Spleen (tissue), 11 donors: Measurements from ENCODE around the gene CENPO. TPM values are rescaled to one million over a fixed set of nuclear protein-coding genes. Genes with fewer than 3 reads are reported as not detected.

Source experiments
- DNase-seq: peaks from one replicate; pipeline ENCODE4 v3.0.0-alpha.2; 2020
- H3K27ac ChIP-seq, 8 donors: fragments of 200-600 bp; sonication (generic) in 7 of 8; 1 replicate in 4 of 8; 2 replicates in 4 of 8; pipeline versions ENCODE4 v1.5.0 to v1.8.0; 2016 to 2021; ENCODE audit warnings: inconsistent platforms in 4 of 8, mild to moderate bottlenecking in 4 of 8, moderate library complexity in 1 of 8
- H3K27me3 ChIP-seq, 7 donors: fragments of 200-600 bp; sonication (generic) in 6 of 7; replicated peaks in 1 of 7; 1 replicate in 4 of 7; 2 replicates in 3 of 7; pipeline versions ENCODE4 v1.5.0 to v1.8.0; 2016 to 2021; ENCODE audit warnings: inconsistent platforms in 3 of 7, mild to moderate bottlenecking in 1 of 7
- H3K36me3 ChIP-seq, 6 donors: fragments of 200-600 bp; sonication (generic) in 5 of 6; 1 replicate in 4 of 6; 2 replicates in 2 of 6; pipeline versions ENCODE4 v1.5.0 to v1.8.0; 2016 to 2021; ENCODE audit warnings: inconsistent platforms in 2 of 6
- H3K4me1 ChIP-seq, 6 donors: fragments of 200-600 bp; sonication (generic) in 5 of 6; 1 replicate in 3 of 6; 2 replicates in 3 of 6; pipeline versions ENCODE4 v1.5.0 to v1.8.0; 2016 to 2021; ENCODE audit warnings: inconsistent platforms in 3 of 6
- H3K4me3 ChIP-seq, 8 donors: fragments of 200-600 bp; sonication (generic) in 7 of 8; 1 replicate in 4 of 8; 2 replicates in 4 of 8; pipeline versions ENCODE4 v1.5.0 to v1.8.0; 2016 to 2021; ENCODE audit warnings: inconsistent platforms in 4 of 8, mild to moderate bottlenecking in 4 of 8, moderate library complexity in 2 of 8
- H3K9me3 ChIP-seq, 8 donors: fragments of 200-600 bp; sonication (generic) in 7 of 8; 1 replicate in 4 of 8; 2 replicates in 4 of 8; pipeline versions ENCODE4 v1.5.0 to v1.8.0; 2016 to 2021; ENCODE audit warnings: inconsistent platforms in 4 of 8
- CTCF ChIP-seq, 11 experiments: fragments of 200-600 bp in 7 of 11; fragments of 450-650 bp in 4 of 11; sonication (generic) in 4 of 11; IDR thresholded peaks in 8 of 11; conservative IDR thresholded peaks in 3 of 11; 1 replicate in 7 of 11; 2 replicates in 4 of 11; pipeline versions ENCODE4 v1.4.0 to v1.8.0; 2016 to 2021; ENCODE audit warnings: antibody characterized with exemption in 11 of 11, inconsistent platforms in 4 of 11, mild to moderate bottlenecking in 1 of 11
- POLR2A ChIP-seq, 3 donors: fragments of 450-650 bp; IDR thresholded peaks; one replicate each; pipeline ENCODE4 v1.5.1; 2017; ENCODE audit warnings: antibody characterized with exemption in 3 of 3, mild to moderate bottlenecking in 1 of 3
- POLR2AphosphoS5 ChIP-seq, 3 donors: sonication (generic); formaldehyde crosslinking; IDR thresholded peaks; one replicate each; pipeline ENCODE4 v1.5.1; 2017; ENCODE audit warnings: antibody characterized with exemption in 3 of 3
- WGBS, 5 donors: extraction: QIAGEN DNeasy Blood & Tissue Kit in 3 of 5; methylation state at CpG; one replicate each; pipeline versions ENCODE4 v1.1.5 to v1.1.7; 2013 to 2018; 5-methylcytosine and 5-hydroxymethylcytosine counted together
- intact Hi-C: fragments of 100-400 bp; cut with DNase I; formaldehyde crosslinking; loops from one replicate; pipeline ENCODE4 v1.15.0; 2023; ENCODE audit warnings: low total_unique reads
- polyA plus RNA-seq, 3 donors: library from polyadenylated mRNA; stranded (reverse); fragments of 200-250 nt; gene quantifications; one replicate each; pipeline ENCODE4 v1.2.1, GENCODE V29; 2013
- total RNA-seq, 7 donors: library from RNA; depleted of rRNA in 3 of 7; stranded (reverse); fragments of >200 nt in 3 of 7; fragmentation: NEBNext Ultra II Directional in 4 of 7; extraction: Animal tissue kit (Norgen Biotek cat#: 25700) in 4 of 7; gene quantifications; one replicate each; pipeline versions ENCODE4 v1.1.0 to v1.2.1, GENCODE V29; 2016 to 2021
- donor health status: healthy with polysubstance abuse.
- donor health status: DM: no; HTN: no; CAD: no; lungs with moderate emphysema.
- donor health status: DM: no; HTN: no; CAD: no.
- donor health status: Bipolar disorder and iron deficiency.
- donor health status: healthy.
- donor health status: DM: no; HTN: no; CAD: no.
- donor health status: DM: yes; HTN: yes; CAD: no.

CENPO gene
- total and polyA plus RNA-seq, 10 donors: 1.7 to 10.4 (median 8.2) TPM

- H3K4me3 ChIP-seq: no peak overlapping the region
- H3K27me3 ChIP-seq: no peaks in the 10 kb centered on the region
- H3K36me3 ChIP-seq: peaks cover 0 to 100% (median 39%) of the 10 kb centered on the region in 6 donors
- H3K4me1 ChIP-seq: no peaks in the 10 kb centered on the region
- H3K27ac ChIP-seq: no peak overlapping the region
- no peak for TF ChIP-seq CTCF (IDR thresholded peaks at IDR 0.05 in 8 of 11, conservative IDR thresholded peaks at IDR 0.05 in 3 of 11)
- no peak for TF ChIP-seq POLR2AphosphoS5 (IDR thresholded peaks at IDR 0.05)
- no peak for TF ChIP-seq POLR2A (IDR thresholded peaks at IDR 0.05)
- intact Hi-C loops: no loop called here
- DNase-seq: peak; percentile 19
- no peaks in the 10 kb centered on the region for H3K9me3 ChIP-seq
- WGBS, 5 donors: 81 to 98% (median 86%) methylated on average over 5 of the region's 5 CpGs
These were observed 44.8 kb downstream of the CENPO start for GRCh38 chr2:24837996-24838513.

- no peaks in the 10 kb centered on the region for H3K27me3 ChIP-seq
- no peak overlapping the region for H3K27ac ChIP-seq
- no peaks in the 10 kb centered on the region for H3K9me3 ChIP-seq
- peaks cover 0 to 96% (median 39%) of the 10 kb centered on the region in 6 donors for H3K36me3 ChIP-seq
- intact Hi-C loops: no loop called here
- 95 to 97% (median 96%) methylated on average over 17 to 18 of the region's 18 CpGs for WGBS, 5 donors
- H3K4me1 ChIP-seq: no peaks in the 10 kb centered on the region
- TF ChIP-seq CTCF (IDR thresholded peaks at IDR 0.05 in 8 of 11, conservative IDR thresholded peaks at IDR 0.05 in 3 of 11): no peak
- no peak for TF ChIP-seq POLR2A (IDR thresholded peaks at IDR 0.05)
- no peak for TF ChIP-seq POLR2AphosphoS5 (IDR thresholded peaks at IDR 0.05)
- peak; percentile 68 for DNase-seq
- H3K4me3 ChIP-seq: no peak overlapping the region
These were observed 45.3 kb downstream of the CENPO start for GRCh38 chr2:24838541-24838940.

GRCh38 chr2:24839729-24840128 is 46.5 kb downstream of the CENPO start:
- Histone ChIP-seq H3K27me3 (no peaks in the 10 kb centered on the region), H3K27ac (no peak overlapping the region), H3K4me3 (no peak overlapping the region), H3K36me3 (peaks cover 0 to 92% (median 30%) of the 10 kb centered on the region in 6 donors), H3K4me1 (no peaks in the 10 kb centered on the region), H3K9me3 (no peaks in the 10 kb centered on the region)
- peak; percentile 55 for DNase-seq
- intact Hi-C loops: no loop called here
- WGBS, 5 donors: 93 to 97% (median 94%) methylated on average over 12 to 15 of the region's 15 CpGs
- TF ChIP-seq POLR2A (IDR thresholded peaks at IDR 0.05): no peak
- peak in 1 of 3 donors; percentile 7 for TF ChIP-seq POLR2AphosphoS5 (IDR thresholded peaks at IDR 0.05)

GRCh38 chr2:24840164-24840869 is 47.1 kb downstream of the CENPO start:
- H3K4me1 ChIP-seq: no peaks in the 10 kb centered on the region
- intact Hi-C loops: no loop called here
- DNase-seq: peak; percentile 49
- TF ChIP-seq POLR2AphosphoS5 (IDR thresholded peaks at IDR 0.05) (peak in 1 of 3 donors; percentile 1), CTCF (IDR thresholded peaks at IDR 0.05 in 8 of 11, conservative IDR thresholded peaks at IDR 0.05 in 3 of 11) (no peak)
- no peak overlapping the region for H3K4me3 ChIP-seq
- peaks cover 0 to 86% (median 28%) of the 10 kb centered on the region in 6 donors for H3K36me3 ChIP-seq
- H3K9me3 ChIP-seq: no peaks in the 10 kb centered on the region
- 78 to 85% (median 84%) methylated on average over 16 to 17 of the region's 17 CpGs for WGBS, 5 donors
- H3K27me3 ChIP-seq: no peaks in the 10 kb centered on the region
- H3K27ac ChIP-seq: no peak overlapping the region
